KG1 (cell line): Measurements from ENCODE around the gene UAP1L1.

Experiments used
- DNase-seq: peaks from one replicate; lab custom pipeline; 2025; lab: John Stamatoyannopoulos, UW

Gene UAP1L1

GRCh38 chr9:137097761-137098462 is 20.6 kb downstream of the UAP1L1 start:
- no peak for DNase-seq

- DNase-seq, result no peak
Measured at GRCh38 chr9:137099231-137099630, 21.9 kb downstream of the UAP1L1 start.

- DNase-seq, result no peak
Measured at GRCh38 chr9:137103206-137103999, 26.1 kb downstream of the UAP1L1 start.

- DNase-seq, result no peak
Measured at GRCh38 chr9:137105814-137106661, 28.7 kb downstream of the UAP1L1 start.

GRCh38 chr9:137106662-137107250 is 29.4 kb downstream of the UAP1L1 start:
- no peak for DNase-seq

- no peak for DNase-seq
Measured at GRCh38 chr9:137107312-137107921, 30.1 kb downstream of the UAP1L1 start.

- DNase-seq, result no peak
Measured at GRCh38 chr9:137107982-137108381, 30.7 kb downstream of the UAP1L1 start.

- DNase-seq, result no peak
Measured at GRCh38 chr9:137108608-137109249, 31.4 kb downstream of the UAP1L1 start.

GRCh38 chr9:137109250-137110146 is 32.2 kb downstream of the UAP1L1 start:
- no peak for DNase-seq

GRCh38 chr9:137110147-137110910 is 33.0 kb downstream of the UAP1L1 start:
- DNase-seq, result no peak

GRCh38 chr9:137110911-137111787 is 33.8 kb downstream of the UAP1L1 start:
- DNase-seq, result no peak

- DNase-seq, result no peak
Measured at GRCh38 chr9:137111788-137112563, 34.7 kb downstream of the UAP1L1 start.

GRCh38 chr9:137112564-137113384 is 35.5 kb downstream of the UAP1L1 start:
- DNase-seq, result no peak

- DNase-seq, result no peak
Measured at GRCh38 chr9:137113385-137114159, 36.3 kb downstream of the UAP1L1 start.

- DNase-seq, result no peak
Measured at GRCh38 chr9:137114220-137114612, 36.9 kb downstream of the UAP1L1 start.
